Activated CD4-positive, alpha-beta T cell treated with anti-CD3 and anti-CD28 coated beads, Interleukin-2, amount 50 U/mL, for 48 hours (primary cell): ENCODE measurements around the gene TSHZ2.
"Not testable (repeated sequence)": the region's sequence is repeated elsewhere in the genome, so short reads cannot be mapped to it uniquely, and the experiment has no call there.

Source experiments
- DNase-seq, 2 experiments: peaks; one replicate each; pipeline ENCODE4 v3.0.0-alpha.2; 2020

Gene TSHZ2

DNA sequence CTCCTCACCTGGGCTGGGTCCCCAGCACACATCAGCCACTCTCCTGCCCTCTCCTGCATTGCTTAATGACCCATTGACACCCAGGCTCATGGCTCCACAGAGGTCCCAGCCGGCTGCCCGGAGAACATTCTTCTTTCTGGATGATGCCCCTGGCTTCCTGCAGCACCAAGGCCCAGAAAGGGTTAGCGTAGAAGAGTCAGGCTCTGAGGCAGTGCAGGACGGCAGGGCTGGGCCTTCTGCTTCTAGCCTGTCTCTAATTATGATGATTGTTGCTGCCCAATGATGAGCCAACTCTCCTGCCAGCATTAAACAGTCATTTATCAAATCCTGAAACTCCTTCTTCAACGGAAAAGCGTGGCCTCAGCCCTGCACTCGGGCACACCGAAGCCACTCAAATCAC lies 555.0 kb downstream of the TSHZ2 start:
- DNase-seq: no peak

- no peak for DNase-seq
These were observed 557.5 kb downstream of the TSHZ2 start for GRCh38 chr20:53529658-53530057.

GRCh38 chr20:53530440-53530839 lies 558.3 kb downstream of the TSHZ2 start:
- DNase-seq: no peak

GRCh38 chr20:53532654-53533312 lies 560.6 kb downstream of the TSHZ2 start:
- DNase-seq: not testable (repeated sequence)

DNA sequence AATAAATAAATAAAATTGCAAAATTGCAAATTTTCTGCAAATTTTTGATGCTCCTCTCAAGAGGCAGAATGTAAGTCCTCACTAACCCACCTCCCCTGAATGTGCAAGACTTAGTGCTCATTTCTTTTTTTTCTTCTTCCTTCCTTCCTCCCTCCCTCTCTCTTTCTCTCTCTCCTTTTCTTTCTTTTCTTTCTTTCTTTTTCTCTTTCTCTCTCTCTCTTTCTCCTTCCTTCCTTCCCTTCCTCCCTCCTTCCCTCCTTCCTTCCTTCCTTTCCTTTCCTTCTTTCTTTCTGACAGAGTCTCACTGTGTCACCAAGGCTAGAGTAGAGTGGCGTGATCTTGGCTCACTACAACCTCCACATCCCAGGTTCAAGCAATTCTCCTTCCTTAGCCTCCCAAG lies 561.3 kb downstream of the TSHZ2 start:
- DNase-seq: no peak

- no peak for DNase-seq
These were observed 561.9 kb downstream of the TSHZ2 start for GRCh38 chr20:53534037-53534436.

- DNase-seq: no peak
These were observed 563.7 kb downstream of the TSHZ2 start for GRCh38 chr20:53535878-53536277.

DNA sequence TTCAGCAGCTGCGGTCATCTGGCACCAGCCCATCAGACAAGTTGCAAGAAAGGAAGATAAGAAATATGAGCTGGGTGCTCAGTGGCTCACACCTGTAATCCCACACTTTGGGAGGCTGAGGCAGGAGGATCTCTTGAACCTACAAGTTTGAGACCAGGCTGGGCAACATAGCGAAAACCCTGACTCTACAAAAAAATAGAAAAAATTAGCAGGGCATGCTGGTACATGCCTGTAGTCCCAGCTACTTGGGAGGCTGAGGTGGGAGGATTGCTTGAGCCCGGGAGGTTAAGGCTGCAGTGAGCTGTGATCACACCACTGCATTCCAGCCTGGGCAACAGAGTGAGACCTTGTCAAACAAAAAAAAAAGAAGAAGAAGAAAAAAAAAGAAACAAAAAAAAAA lies 564.2 kb downstream of the TSHZ2 start:
- DNase-seq: not testable (repeated sequence)

DNA sequence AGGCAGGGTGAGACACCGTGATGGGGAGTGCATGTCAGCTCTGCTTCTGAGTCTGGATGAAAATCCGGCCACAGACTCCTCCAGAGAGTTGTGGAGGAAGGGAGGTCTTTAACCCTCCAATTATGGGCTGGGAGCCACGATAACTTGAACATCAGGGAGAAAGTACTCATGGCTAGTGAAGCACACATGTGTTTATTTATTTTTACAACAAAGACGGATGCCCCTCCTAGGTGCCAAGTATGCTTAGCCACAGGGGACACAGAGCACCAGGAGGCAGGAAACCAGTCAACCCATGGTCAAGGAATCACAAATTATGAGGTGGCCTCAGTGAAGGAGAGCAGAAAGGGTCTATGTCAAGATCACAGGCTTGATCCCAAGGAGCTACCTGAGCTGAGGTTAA lies 567.4 kb downstream of the TSHZ2 start:
- DNase-seq: no peak
